Fibroblast of skin of scalp (primary cell): ENCODE measurements around the gene EEF1B2.
"Not testable (repeated sequence)": the region's sequence is repeated elsewhere in the genome, so short reads cannot be mapped to it uniquely, and the experiment has no call there.

Experiments
- DNase-seq: peaks from one replicate; pipeline ENCODE4 v3.0.0-alpha.2; 2013

The EEF1B2 gene

GRCh38 chr2:206164261-206164862, 4.7 kb downstream of the EEF1B2 start:
- DNase-seq: peak; percentile 53

GRCh38 chr2:206168230-206168629, 8.5 kb downstream of the EEF1B2 start:
- not testable (repeated sequence) for DNase-seq

GRCh38 chr2:206171624-206172397, 12.1 kb downstream of the EEF1B2 start:
- DNase-seq: not testable (repeated sequence)

- no peak for DNase-seq
These were observed 13.5 kb downstream of the EEF1B2 start for GRCh38 chr2:206173147-206173546.

- DNase-seq: no peak
These were observed 16.4 kb downstream of the EEF1B2 start for GRCh38 chr2:206176121-206176520.

GRCh38 chr2:206176901-206177300, 17.2 kb downstream of the EEF1B2 start:
- DNase-seq: no peak

GRCh38 chr2:206181526-206181925, 21.8 kb downstream of the EEF1B2 start:
- not testable (repeated sequence) for DNase-seq

GRCh38 chr2:206189691-206190090, 30.0 kb downstream of the EEF1B2 start:
- no peak for DNase-seq

- no peak for DNase-seq
These were observed 30.4 kb downstream of the EEF1B2 start for GRCh38 chr2:206190111-206190510.

GRCh38 chr2:206190689-206191088, 31.0 kb downstream of the EEF1B2 start:
- no peak for DNase-seq

GRCh38 chr2:206192157-206192556, 32.5 kb downstream of the EEF1B2 start:
- no peak for DNase-seq

- DNase-seq: no peak
These were observed 34.1 kb downstream of the EEF1B2 start for GRCh38 chr2:206193671-206194357.

- DNase-seq: peak; percentile 29
These were observed 39.0 kb downstream of the EEF1B2 start for GRCh38 chr2:206198677-206199076.

GRCh38 chr2:206201075-206201848, 41.6 kb downstream of the EEF1B2 start:
- DNase-seq: no peak

- no peak for DNase-seq
These were observed 42.8 kb downstream of the EEF1B2 start for GRCh38 chr2:206202446-206202845.

GRCh38 chr2:206203331-206203730, 43.6 kb downstream of the EEF1B2 start:
- DNase-seq: no peak

- DNase-seq: no peak
These were observed 45.0 kb downstream of the EEF1B2 start for GRCh38 chr2:206204710-206205109.

GRCh38 chr2:206207316-206207715, 47.6 kb downstream of the EEF1B2 start:
- not testable (repeated sequence) for DNase-seq

GRCh38 chr2:206208900-206209299, 49.2 kb downstream of the EEF1B2 start:
- no peak for DNase-seq

- DNase-seq: peak; percentile 69
These were observed 52.1 kb downstream of the EEF1B2 start for GRCh38 chr2:206211657-206212255.
